Erythroblast (primary cell): ENCODE measurements around the gene OR2B3.

Experiments used
- GATA1 ChIP-seq: IDR thresholded peaks from 2 replicates; pipeline ENCODE4 v1.6.1; 2011; ENCODE audit warnings: low read depth, mild to moderate bottlenecking, control low read depth, low read length, moderate library complexity
- POLR2A ChIP-seq: IDR thresholded peaks from 2 replicates; pipeline ENCODE4 v1.6.1; 2011; ENCODE audit warnings: mild to moderate bottlenecking, low read length

GRCh38 chr6:29082457-29082856 lies 4.7 kb downstream of the OR2B3 start:
- no peak for TF ChIP-seq POLR2A
- no peak for TF ChIP-seq GATA1
